LNCAP (cell line): ENCODE data around the gene ROBO1.

Experiments used
- CTCF ChIP-seq: fragments of 450-650 bp; IDR thresholded peaks from 2 replicates; pipeline ENCODE4 v1.5.1; 2017; ENCODE audit warnings: mild to moderate bottlenecking

The ROBO1 gene

GRCh38 chr3:78724859-78725258 lies 1042.9 kb downstream of the ROBO1 start:
- no peak for TF ChIP-seq CTCF

- TF ChIP-seq CTCF: no peak
Measured at GRCh38 chr3:78721771-78722543, 1045.8 kb downstream of the ROBO1 start.

- TF ChIP-seq CTCF: no peak
Measured at GRCh38 chr3:78718707-78719106, 1049.1 kb downstream of the ROBO1 start.

- TF ChIP-seq CTCF: no peak
Measured at GRCh38 chr3:78717041-78717440, 1050.8 kb downstream of the ROBO1 start.

- TF ChIP-seq CTCF: no peak
Measured at GRCh38 chr3:78712941-78713340, 1054.9 kb downstream of the ROBO1 start.

- TF ChIP-seq CTCF: no peak
Measured at GRCh38 chr3:78712270-78712669, 1055.5 kb downstream of the ROBO1 start.

GRCh38 chr3:78708565-78709073 lies 1059.2 kb downstream of the ROBO1 start:
- TF ChIP-seq CTCF: no peak
